Measurements from ENCODE around the gene COPE. TPM values are rescaled to one million over a fixed set of nuclear protein-coding genes. Genes with fewer than 3 reads are reported as not detected.

Gene COPE
- total RNA-seq, 6 experiments from 2014 or later: 67.4 to 240 (median 97.1) TPM

DNA sequence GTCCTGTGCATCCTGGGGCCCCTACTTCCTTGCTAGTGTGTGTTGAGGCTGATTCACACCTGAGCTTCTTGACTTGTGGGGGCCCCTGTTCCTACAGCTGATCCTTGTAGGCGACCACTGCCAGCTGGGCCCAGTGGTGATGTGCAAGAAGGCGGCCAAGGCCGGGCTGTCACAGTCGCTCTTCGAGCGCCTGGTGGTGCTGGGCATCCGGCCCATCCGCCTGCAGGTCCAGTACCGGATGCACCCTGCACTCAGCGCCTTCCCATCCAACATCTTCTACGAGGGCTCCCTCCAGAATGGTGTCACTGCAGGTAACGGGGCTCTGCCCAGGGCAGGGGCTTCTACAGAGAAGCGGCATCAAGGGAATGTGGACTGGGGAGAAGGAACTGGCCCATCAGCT, 62.0 kb downstream of the COPE start:
- intact Hi-C loops (cut with DNase I): loop anchor here in 1 of 2 donors (5.0 to 10.0 kb wide), 2 partner anchors 80 to 412 kb away; no protein-coding TSS in a partner anchor
- Histone ChIP-seq H3K36me3 (peaks cover 20 to 99% (median 57%) of the 10 kb centered on the region in 4 donors), H3K4me1 (peaks cover 0 to 11% (median 0%) of the 10 kb centered on the region in 4 donors), H3K4me3 (no peak overlapping the region), H3K27me3 (no peaks in the 10 kb centered on the region), H3K9me3 (no peaks in the 10 kb centered on the region), H3K27ac (no peak overlapping the region)
- DNase-seq (peak in 1 of 3 donors; percentile 45), ATAC-seq (no peak)
- TF ChIP-seq POLR2A (IDR thresholded peaks at IDR 0.05): no peak
- TF ChIP-seq, protein P1, sequence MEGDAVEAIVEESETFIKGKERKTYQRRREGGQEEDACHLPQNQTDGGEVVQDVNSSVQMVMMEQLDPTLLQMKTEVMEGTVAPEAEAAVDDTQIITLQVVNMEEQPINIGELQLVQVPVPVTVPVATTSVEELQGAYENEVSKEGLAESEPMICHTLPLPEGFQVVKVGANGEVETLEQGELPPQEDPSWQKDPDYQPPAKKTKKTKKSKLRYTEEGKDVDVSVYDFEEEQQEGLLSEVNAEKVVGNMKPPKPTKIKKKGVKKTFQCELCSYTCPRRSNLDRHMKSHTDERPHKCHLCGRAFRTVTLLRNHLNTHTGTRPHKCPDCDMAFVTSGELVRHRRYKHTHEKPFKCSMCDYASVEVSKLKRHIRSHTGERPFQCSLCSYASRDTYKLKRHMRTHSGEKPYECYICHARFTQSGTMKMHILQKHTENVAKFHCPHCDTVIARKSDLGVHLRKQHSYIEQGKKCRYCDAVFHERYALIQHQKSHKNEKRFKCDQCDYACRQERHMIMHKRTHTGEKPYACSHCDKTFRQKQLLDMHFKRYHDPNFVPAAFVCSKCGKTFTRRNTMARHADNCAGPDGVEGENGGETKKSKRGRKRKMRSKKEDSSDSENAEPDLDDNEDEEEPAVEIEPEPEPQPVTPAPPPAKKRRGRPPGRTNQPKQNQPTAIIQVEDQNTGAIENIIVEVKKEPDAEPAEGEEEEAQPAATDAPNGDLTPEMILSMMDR (IDR thresholded peaks at IDR 0.05): no peak
- no CpG with 5 or more reads among the region's 13 CpGs for WGBS (ENCODE audit: insufficient coverage, low coverage, low lambda C conversion rate, missing lambda C conversion rate)

DNA sequence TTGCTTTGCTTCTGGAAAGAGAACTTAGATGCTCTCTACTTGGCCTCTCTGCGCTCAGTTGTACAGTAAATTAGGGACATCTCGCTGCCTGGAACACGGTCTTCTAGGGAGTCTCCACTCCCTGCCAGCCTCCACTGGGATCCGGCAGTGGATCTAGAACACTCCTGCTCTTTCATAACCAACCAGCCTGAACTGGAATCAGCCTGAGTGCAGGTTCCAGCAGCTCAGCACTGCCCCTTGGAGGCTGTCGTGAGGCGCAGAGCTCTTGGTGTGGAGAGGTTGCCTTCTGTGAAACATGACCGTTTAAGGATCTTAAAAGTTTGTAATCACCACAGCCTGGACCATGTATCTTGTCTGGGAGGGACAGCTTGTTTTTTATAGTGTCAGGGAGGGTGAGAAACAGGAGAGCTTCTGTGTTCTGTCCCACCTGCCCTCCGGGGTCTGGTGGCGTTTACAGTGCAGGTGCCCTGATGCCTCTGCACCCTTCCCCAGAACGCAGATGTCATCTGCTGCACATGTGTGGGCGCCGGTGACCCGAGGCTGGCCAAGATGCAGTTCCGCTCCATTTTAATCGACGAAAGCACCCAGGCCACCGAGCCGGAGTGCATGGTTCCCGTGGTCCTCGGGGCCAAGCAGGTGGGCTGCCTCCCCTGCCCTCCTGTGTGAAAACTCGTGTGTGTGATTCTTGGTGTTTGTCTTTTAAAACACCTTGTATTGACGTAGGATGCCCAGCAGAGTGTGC, 62.6 kb downstream of the COPE start:
- Histone ChIP-seq H3K27ac (peak overlapping the region in 1 of 3 donors; percentile 18), H3K27me3 (no peaks in the 10 kb centered on the region), H3K4me3 (no peak overlapping the region), H3K9me3 (no peaks in the 10 kb centered on the region), H3K4me1 (peaks cover 0 to 11% (median 0%) of the 10 kb centered on the region in 4 donors), H3K36me3 (peaks cover 17 to 99% (median 57%) of the 10 kb centered on the region in 4 donors)
- peak in 3 of 4 donors; percentile 4 to 65 (median 51) for ATAC-seq
- peak in 2 of 3 donors; percentile 47 to 58 for DNase-seq
- 53% methylated on average over 3 of the region's 22 CpGs for WGBS (ENCODE audit: insufficient coverage, low coverage, low lambda C conversion rate, missing lambda C conversion rate)
- TF ChIP-seq, protein P1 (IDR thresholded peaks at IDR 0.05): peak in 3 of 4 donors; percentile 5 to 38 (median 12)
- TF ChIP-seq POLR2A (IDR thresholded peaks at IDR 0.05): no peak
- intact Hi-C loops (cut with DNase I): loop anchor here in 1 of 2 donors (5.0 to 10.0 kb wide), 2 partner anchors 79 to 412 kb away; no protein-coding TSS in a partner anchor

DNA sequence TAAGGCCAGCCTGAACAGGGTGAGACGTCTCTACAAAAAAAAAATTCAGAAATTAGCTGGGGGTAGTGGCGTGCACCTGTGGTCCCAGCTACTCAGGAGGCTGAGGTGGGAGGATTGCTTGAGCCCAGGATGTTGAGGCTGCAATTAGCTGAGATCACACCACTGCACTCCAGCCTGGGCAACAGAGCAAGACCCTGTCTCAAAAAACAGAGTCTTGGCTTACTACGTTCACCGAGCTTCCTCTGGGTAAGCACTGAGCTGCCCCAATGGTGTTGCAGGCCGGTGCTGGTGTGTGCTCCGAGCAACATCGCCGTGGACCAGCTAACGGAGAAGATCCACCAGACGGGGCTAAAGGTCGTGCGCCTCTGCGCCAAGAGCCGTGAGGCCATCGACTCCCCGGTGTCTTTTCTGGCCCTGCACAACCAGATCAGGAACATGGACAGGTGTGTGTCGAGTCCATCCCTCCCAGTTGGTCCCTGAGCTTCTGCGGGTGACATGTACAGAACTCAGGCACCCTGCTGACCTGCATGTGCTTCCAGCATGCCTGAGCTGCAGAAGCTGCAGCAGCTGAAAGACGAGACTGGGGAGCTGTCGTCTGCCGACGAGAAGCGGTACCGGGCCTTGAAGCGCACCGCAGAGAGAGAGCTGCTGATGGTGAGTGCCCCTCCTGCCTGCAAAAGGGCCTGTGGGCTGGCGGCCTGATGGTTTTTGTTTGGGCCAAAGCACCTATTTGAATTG, 63.4 kb downstream of the COPE start:
- intact Hi-C loops (cut with DNase I): loop anchor here in 1 of 2 donors (5.0 to 10.0 kb wide), 2 partner anchors 79 to 411 kb away; no protein-coding TSS in a partner anchor
- Histone ChIP-seq H3K36me3 (peaks cover 17 to 99% (median 55%) of the 10 kb centered on the region in 4 donors), H3K27ac (peak overlapping the region in 1 of 3 donors; percentile 18), H3K9me3 (no peaks in the 10 kb centered on the region), H3K4me3 (no peak overlapping the region), H3K4me1 (peaks cover 0 to 11% (median 0%) of the 10 kb centered on the region in 4 donors), H3K27me3 (no peaks in the 10 kb centered on the region)
- ATAC-seq: peak; percentile 5 to 60 (median 21)
- peak; percentile 18 to 69 (median 57) for DNase-seq
- TF ChIP-seq, protein P1 (IDR thresholded peaks at IDR 0.05): no peak
- TF ChIP-seq POLR2A (IDR thresholded peaks at IDR 0.05): no peak
- 31% methylated on average over 11 of the region's 27 CpGs for WGBS (ENCODE audit: insufficient coverage, low coverage, low lambda C conversion rate, missing lambda C conversion rate)

DNA sequence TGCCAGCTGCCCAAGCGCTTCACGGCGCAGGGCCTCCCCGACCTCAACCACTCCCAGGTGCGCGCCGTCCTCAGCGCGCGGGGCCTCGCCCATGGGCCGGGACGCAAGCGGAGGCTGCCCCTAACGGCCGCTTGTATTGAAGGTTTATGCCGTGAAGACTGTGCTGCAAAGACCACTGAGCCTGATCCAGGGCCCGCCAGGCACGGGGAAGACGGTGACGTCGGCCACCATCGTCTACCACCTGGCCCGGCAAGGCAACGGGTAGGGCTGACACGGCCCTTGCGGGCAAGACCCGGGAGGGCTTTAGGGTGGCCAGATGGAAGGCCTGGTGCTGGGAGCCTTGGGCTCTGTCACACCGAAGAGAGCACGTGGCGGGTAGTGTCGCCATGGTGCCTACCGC, 64.2 kb downstream of the COPE start:
- ATAC-seq (no peak), DNase-seq (peak in 1 of 3 donors; percentile 49)
- Histone ChIP-seq H3K4me1 (peaks cover 0 to 4% (median 0%) of the 10 kb centered on the region in 4 donors), H3K9me3 (no peaks in the 10 kb centered on the region), H3K27ac (no peak overlapping the region), H3K36me3 (peaks cover 19 to 99% (median 56%) of the 10 kb centered on the region in 4 donors), H3K4me3 (no peak overlapping the region), H3K27me3 (no peaks in the 10 kb centered on the region)
- TF ChIP-seq POLR2A (IDR thresholded peaks at IDR 0.05): no peak
- TF ChIP-seq, protein P1 (IDR thresholded peaks at IDR 0.05): no peak
- intact Hi-C loops (cut with DNase I): loop anchor here in 1 of 2 donors (5.0 to 10.0 kb wide), 2 partner anchors 78 to 410 kb away; no protein-coding TSS in a partner anchor
- 100% methylated on average over 3 of the region's 33 CpGs for WGBS (ENCODE audit: insufficient coverage, low coverage, low lambda C conversion rate, missing lambda C conversion rate)
